ENCODE results near the gene ISG20. TPM values are rescaled to one million over a fixed set of nuclear protein-coding genes. Genes with fewer than 3 reads are reported as not detected.
"Not testable (repeated sequence)": the region's sequence is repeated elsewhere in the genome, so short reads cannot be mapped to it uniquely, and the experiment has no call there.

Gene ISG20
- total and polyA plus RNA-seq, 2 experiments from 2014 or later: 13.3 to 15.8 TPM

DNA sequence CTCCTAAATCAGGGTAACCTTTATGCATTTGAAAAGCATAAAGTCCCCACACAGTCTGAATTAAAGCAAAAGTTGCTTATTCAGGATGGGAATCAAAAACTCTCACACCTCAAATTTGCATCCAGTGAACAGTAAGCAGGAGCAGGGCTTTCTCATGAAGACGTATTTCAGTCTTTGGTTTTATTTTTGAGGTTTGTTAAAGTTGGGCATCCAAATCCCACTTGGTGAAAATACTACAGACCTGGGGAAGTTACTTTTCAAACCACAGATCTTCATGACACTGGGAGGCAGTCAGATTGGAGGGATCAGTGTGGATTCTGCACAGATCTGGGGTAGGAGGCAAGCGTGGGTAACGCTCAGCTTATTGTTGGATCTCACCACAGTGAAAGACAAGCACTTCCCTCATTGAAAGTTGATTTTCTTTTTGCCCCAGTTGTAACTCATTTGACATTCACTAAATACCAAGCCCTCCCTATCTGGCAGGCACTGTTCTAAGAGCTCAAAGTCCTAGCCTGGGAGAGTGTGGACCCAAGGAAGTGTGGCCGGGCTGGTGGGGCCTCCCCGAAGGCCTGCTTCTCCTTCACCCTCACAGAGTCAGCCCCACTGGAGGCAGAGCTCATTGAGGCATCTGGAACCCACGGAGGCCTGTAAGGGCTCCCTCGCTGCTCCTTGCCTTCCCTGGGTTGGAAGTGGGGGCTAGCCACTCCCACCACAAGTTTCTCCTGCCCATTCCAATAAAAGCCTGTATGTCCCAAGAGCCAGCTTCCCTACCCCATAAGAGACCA lies 783 bp upstream of the ISG20 start:
- H3K36me3 ChIP-seq (replicated peaks; ENCODE audit: insufficient read depth, low read depth): no peaks in the 10 kb centered on the region
- H3K79me2 ChIP-seq: no peaks in the 10 kb centered on the region
- DNase-seq (ENCODE audit: low spot score): peak; percentile 69
- no peak overlapping the region for H3K4me3 ChIP-seq
- H3K9me3 ChIP-seq (ENCODE audit: low read depth): no peaks in the 10 kb centered on the region
- no peak overlapping the region for H2AFZ ChIP-seq
- no peaks in the 10 kb centered on the region for H4K20me1 ChIP-seq (ENCODE audit: insufficient read depth, poor library complexity, severe bottlenecking)
- 51% methylated on average over 7 of the region's 7 CpGs for WGBS (ENCODE audit: low lambda C conversion rate, missing lambda C conversion rate)
- H3K9me2 ChIP-seq (replicated peaks; ENCODE audit: insufficient read depth): no peaks in the 10 kb centered on the region
- H3K27me3 ChIP-seq: no peaks in the 10 kb centered on the region
- peaks cover 20% of the 10 kb centered on the region for H3K4me1 ChIP-seq (ENCODE audit: insufficient read depth)
- TF ChIP-seq, protein P1, sequence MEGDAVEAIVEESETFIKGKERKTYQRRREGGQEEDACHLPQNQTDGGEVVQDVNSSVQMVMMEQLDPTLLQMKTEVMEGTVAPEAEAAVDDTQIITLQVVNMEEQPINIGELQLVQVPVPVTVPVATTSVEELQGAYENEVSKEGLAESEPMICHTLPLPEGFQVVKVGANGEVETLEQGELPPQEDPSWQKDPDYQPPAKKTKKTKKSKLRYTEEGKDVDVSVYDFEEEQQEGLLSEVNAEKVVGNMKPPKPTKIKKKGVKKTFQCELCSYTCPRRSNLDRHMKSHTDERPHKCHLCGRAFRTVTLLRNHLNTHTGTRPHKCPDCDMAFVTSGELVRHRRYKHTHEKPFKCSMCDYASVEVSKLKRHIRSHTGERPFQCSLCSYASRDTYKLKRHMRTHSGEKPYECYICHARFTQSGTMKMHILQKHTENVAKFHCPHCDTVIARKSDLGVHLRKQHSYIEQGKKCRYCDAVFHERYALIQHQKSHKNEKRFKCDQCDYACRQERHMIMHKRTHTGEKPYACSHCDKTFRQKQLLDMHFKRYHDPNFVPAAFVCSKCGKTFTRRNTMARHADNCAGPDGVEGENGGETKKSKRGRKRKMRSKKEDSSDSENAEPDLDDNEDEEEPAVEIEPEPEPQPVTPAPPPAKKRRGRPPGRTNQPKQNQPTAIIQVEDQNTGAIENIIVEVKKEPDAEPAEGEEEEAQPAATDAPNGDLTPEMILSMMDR (IDR thresholded peaks at IDR 0.05; ENCODE audit: poor library complexity): no peak
- TF ChIP-seq EZH2phosphoT487 (IDR thresholded peaks at IDR 0.05; ENCODE audit: low read depth, severe bottlenecking, unreplicated experiment): no peak
- no peak for TF ChIP-seq EZH2 (IDR thresholded peaks at IDR 0.05; ENCODE audit: borderline replicate concordance)
- peak overlapping the region; percentile 96 for H3K27ac ChIP-seq
- peak overlapping the region; percentile 65 for H3K4me2 ChIP-seq

DNA sequence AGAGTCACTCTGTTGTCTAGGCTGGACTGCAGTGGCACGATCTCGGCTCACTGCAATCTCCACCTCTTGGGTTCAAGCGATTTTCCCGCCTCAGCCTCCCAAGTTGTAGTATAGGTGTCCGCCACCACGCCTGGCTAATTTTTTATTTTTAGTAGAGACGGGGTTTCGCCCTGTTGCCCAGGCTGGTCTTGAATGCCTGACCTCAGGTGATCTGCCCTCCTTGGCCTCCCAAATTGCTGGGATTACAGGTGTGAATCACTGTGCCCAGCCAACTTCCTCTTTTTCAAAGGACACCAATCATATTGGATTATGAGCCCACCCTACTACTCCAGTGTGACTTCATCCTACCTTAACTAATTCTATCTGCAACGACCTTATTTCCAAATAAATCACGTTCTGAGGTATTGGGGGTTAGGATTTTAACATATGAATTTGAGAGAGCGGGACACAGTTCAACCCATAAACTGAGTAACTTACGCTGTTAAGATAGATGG lies 3.2 kb downstream of the ISG20 start:
- Histone ChIP-seq H4K20me1 (ENCODE audit: insufficient read depth, poor library complexity, severe bottlenecking) (no peaks in the 10 kb centered on the region), H3K36me3 (replicated peaks; ENCODE audit: insufficient read depth, low read depth) (no peaks in the 10 kb centered on the region), H3K4me3 (no peak overlapping the region), H3K9me2 (replicated peaks; ENCODE audit: insufficient read depth) (no peaks in the 10 kb centered on the region), H3K79me2 (no peaks in the 10 kb centered on the region), H3K9me3 (ENCODE audit: low read depth) (no peaks in the 10 kb centered on the region), H2AFZ (no peak overlapping the region), H3K4me2 (no peak overlapping the region), H3K27me3 (no peaks in the 10 kb centered on the region), H3K27ac (no peak overlapping the region), H3K4me1 (ENCODE audit: insufficient read depth) (peaks cover 20% of the 10 kb centered on the region)
- 93% methylated on average over 12 of the region's 12 CpGs for WGBS (ENCODE audit: low lambda C conversion rate, missing lambda C conversion rate)
- DNase-seq (ENCODE audit: low spot score): no peak
- TF ChIP-seq EZH2phosphoT487 (IDR thresholded peaks at IDR 0.05; ENCODE audit: low read depth, severe bottlenecking, unreplicated experiment): no peak
- TF ChIP-seq EZH2 (IDR thresholded peaks at IDR 0.05; ENCODE audit: borderline replicate concordance): no peak
- TF ChIP-seq, protein P1 (IDR thresholded peaks at IDR 0.05; ENCODE audit: poor library complexity): no peak

DNA sequence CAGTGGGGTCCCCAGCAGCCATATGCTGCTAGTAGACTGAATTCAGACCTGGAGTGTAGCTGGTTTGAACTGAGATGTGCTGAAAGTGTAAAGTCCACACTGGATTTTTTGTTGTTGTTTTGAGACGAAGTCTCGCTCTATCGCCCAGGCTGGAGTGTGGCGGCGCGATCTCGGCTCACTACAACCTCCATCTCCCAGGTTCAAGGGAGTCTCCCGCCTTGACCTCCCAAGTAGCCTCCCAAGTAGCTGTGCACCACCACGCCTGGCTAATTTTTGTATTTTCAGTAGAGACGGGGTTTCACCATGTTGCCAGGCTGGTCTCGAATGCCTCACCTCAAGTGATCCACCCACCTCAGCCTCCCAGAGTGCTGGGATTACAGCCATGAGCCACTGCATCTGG lies 3.7 kb downstream of the ISG20 start:
- not testable (repeated sequence) for H3K4me3 ChIP-seq; H3K36me3 ChIP-seq (replicated peaks; ENCODE audit: insufficient read depth, low read depth); H4K20me1 ChIP-seq (ENCODE audit: insufficient read depth, poor library complexity, severe bottlenecking); H3K27me3 ChIP-seq; H2AFZ ChIP-seq; H3K9me2 ChIP-seq (replicated peaks; ENCODE audit: insufficient read depth); H3K79me2 ChIP-seq; H3K27ac ChIP-seq; DNase-seq (ENCODE audit: low spot score); H3K9me3 ChIP-seq (ENCODE audit: low read depth); H3K4me2 ChIP-seq
- peaks cover 17% of the 10 kb centered on the region for H3K4me1 ChIP-seq (ENCODE audit: insufficient read depth)
- WGBS (ENCODE audit: low lambda C conversion rate, missing lambda C conversion rate): over 99% methylated on average over 11 of the region's 11 CpGs

DNA sequence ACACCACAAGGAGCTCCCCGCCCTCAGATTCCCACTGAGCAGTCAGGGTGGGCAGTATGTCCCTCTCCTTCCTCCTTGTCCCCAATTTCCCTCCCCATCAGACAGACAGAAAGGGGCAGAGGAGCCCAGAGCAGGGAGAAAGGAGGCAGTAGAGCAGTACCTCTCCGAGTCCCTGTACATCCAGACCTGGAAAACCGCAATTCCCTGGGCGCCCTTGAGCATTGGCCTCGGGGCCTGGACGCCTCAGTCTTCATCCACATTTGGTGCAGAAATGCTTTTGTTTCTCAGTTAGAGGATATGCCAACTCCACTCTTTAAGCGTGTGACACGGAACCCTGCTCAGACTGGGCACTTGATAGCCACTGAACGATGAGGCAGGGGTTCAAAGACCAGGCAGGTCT lies 5.9 kb downstream of the ISG20 start:
- WGBS (ENCODE audit: low lambda C conversion rate, missing lambda C conversion rate): 87% methylated on average over 9 of the region's 9 CpGs
- DNase-seq (ENCODE audit: low spot score): no peak
- no peaks in the 10 kb centered on the region for H3K9me2 ChIP-seq (replicated peaks; ENCODE audit: insufficient read depth)
- no peak overlapping the region for H3K4me2 ChIP-seq
- no peaks in the 10 kb centered on the region for H3K27me3 ChIP-seq
- H3K9me3 ChIP-seq (ENCODE audit: low read depth): no peaks in the 10 kb centered on the region
- no peak overlapping the region for H3K4me3 ChIP-seq
- H4K20me1 ChIP-seq (ENCODE audit: insufficient read depth, poor library complexity, severe bottlenecking): no peaks in the 10 kb centered on the region
- TF ChIP-seq EZH2 (IDR thresholded peaks at IDR 0.05; ENCODE audit: borderline replicate concordance): no peak
- TF ChIP-seq, protein P1 (IDR thresholded peaks at IDR 0.05; ENCODE audit: poor library complexity): no peak
- TF ChIP-seq EZH2phosphoT487 (IDR thresholded peaks at IDR 0.05; ENCODE audit: low read depth, severe bottlenecking, unreplicated experiment): no peak
- no peaks in the 10 kb centered on the region for H3K36me3 ChIP-seq (replicated peaks; ENCODE audit: insufficient read depth, low read depth)
- no peak overlapping the region for H2AFZ ChIP-seq
- H3K4me1 ChIP-seq (ENCODE audit: insufficient read depth): peaks cover 5% of the 10 kb centered on the region
- no peak overlapping the region for H3K27ac ChIP-seq
- H3K79me2 ChIP-seq: no peaks in the 10 kb centered on the region

Data from hepatocyte (in vitro differentiated cells).